Mucosa of rectum (tissue), 2 donors: ENCODE measurements around the gene ZNF320.
"Not testable (repeated sequence)": the region's sequence is repeated elsewhere in the genome, so short reads cannot be mapped to it uniquely, and the experiment has no call there.

Experiments
- H3K27ac ChIP-seq, 2 donors: one replicate each; pipeline ENCODE4 v1.7.0; 2013; ENCODE audit warnings: inconsistent platforms in 2 of 2, low read depth in 2 of 2, low read length in 2 of 2
- H3K27me3 ChIP-seq, 2 donors: one replicate each; pipeline ENCODE4 v1.7.0; 2013; ENCODE audit warnings: low read length in 2 of 2; ENCODE audit not compliant: control insufficient read depth in 2 of 2, insufficient read depth in 2 of 2
- H3K36me3 ChIP-seq, 2 donors: one replicate each; pipeline ENCODE4 v1.7.0; 2013; ENCODE audit warnings: low read length in 2 of 2; ENCODE audit not compliant: control insufficient read depth in 2 of 2, insufficient read depth in 2 of 2
- H3K4me1 ChIP-seq, 2 donors: one replicate each; pipeline ENCODE4 v1.7.0; 2013; ENCODE audit warnings: low read length in 2 of 2, mild to moderate bottlenecking in 1 of 2; ENCODE audit not compliant: control insufficient read depth in 2 of 2, insufficient read depth in 2 of 2
- H3K4me3 ChIP-seq, 2 donors: one replicate each; pipeline ENCODE4 v1.7.0; 2013; ENCODE audit warnings: low read length in 2 of 2
- H3K9ac ChIP-seq, 2 donors: one replicate each; pipeline ENCODE4 v1.7.0; 2013; ENCODE audit warnings: low read length in 2 of 2, low read depth in 1 of 2, mild to moderate bottlenecking in 1 of 2
- H3K9me3 ChIP-seq, 2 donors: one replicate each; pipeline ENCODE4 v1.7.0; 2013; ENCODE audit warnings: low read length in 2 of 2; ENCODE audit not compliant: control insufficient read depth in 2 of 2
- donor health status: healthy.
- donor health status: Normal muscosa, but diverticular disease.

The ZNF320 gene

DNA sequence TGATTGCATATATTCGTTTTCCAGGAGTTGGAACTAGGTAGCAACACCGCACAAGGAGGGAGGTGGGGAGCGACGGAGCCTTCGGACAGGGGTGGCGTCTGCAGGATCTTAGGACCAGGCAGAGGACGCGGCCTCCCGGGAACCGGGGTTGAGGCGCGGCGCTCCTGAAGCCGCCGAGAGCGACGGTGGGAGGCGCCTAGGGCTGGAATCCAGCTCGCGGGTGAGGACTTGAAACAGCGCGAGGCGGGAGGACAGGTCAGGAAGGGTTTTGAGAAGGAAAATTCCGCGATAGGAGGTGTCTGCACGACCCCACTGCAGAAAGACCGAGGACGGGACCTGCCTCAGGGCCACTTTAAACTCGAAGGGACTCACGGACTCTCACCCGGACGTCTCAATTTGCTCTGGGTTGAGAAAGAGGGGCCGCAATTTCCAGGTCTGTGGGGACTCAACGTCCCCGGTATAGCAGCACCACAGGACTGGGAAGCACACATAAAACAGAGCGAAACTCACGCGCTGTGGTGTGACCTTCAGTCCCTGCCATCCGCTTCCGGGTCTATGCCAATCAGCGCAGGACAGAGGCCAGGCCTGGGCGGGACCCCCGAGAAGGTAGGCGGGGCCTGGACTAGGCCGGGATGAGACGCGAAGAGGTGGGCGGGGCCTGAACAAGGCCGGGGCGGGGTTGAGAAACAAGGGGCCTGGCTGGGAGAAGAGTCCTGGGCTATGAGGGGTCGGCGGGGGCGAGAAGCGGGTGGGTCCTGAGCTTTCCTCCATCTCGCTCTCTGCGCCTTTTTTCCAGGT lies at the start of gene ZNF320:
TSS of gene ZNF320 (minus strand) at position 498 of the 798 bp plus-strand sequence. CDS start 7,380 bp downstream, outside the sequence.
- Histone ChIP-seq H3K27ac (peak within 1 kb of the TSS; percentile 87 to 96), H3K36me3 (no peaks in the 10 kb centered on the region), H3K4me3 (peak within 1 kb of the TSS; percentile 76 to 98), H3K27me3 (no peaks in the 10 kb centered on the region), H3K9me3 (no peaks in the 10 kb centered on the region), H3K9ac (peak within 1 kb of the TSS; percentile 78 to 97), H3K4me1 (peaks cover 8 to 9% of the 10 kb centered on the region in 2 donors)

DNA sequence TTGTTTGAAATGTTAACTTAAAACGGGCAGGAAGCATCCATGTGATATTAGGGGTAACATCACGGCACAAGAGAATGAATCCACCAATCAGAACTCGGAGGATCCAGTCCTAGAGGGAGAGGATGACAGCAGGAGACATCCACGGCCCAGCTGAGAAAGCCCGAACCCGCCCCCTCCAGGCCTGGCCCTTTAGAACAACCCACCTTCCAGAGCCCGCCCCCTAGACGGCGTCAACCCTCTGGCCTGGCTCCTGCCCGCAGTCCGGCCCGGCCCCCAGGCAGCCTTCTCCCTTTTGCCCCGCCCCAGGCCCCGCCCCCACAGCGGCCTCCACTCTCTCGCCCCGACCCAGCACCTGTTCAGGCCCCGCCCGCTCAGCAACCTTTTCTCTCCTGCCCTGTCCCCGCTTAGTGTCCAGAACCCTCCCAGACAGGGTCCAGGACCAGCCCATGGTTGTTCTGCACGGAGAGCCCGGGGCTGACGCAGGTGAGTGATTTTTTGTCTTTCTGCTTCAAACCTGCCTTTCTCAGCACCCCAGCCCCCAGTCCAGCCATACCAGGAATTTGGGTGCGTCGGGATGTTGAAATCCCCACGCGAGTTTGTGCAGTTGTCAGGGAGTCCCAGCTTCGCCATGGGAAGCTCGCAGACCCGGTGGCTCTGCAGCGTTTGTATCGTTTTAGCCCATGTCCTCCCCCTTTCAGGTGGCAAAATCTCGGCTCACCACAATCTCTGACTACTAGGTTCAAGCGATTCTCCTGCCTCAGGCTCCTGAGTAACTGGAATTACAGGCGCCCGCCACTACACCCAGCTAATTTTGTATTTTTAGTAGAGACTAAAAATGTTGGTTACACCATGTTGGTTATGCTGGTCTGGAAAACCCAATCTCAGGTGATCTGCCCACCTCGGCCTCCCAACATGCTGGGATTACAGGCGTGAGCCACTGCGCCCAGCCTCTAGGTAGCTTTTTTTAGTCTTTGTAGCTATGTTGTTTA lies 49.2 kb upstream of the ZNF320 start:
- Histone ChIP-seq H3K9me3 (peaks cover 33 to 36% of the 10 kb centered on the region in 2 donors), H3K4me1 (peaks cover 9% of the 10 kb centered on the region in 2 donors), H3K9ac (no peak overlapping the region), H3K27me3 (no peaks in the 10 kb centered on the region), H3K27ac (peak overlapping the region in 1 of 2 donors; percentile 82), H3K4me3 (peak overlapping the region in 1 of 2 donors; percentile 50), H3K36me3 (peaks cover 20 to 21% of the 10 kb centered on the region in 2 donors)

DNA sequence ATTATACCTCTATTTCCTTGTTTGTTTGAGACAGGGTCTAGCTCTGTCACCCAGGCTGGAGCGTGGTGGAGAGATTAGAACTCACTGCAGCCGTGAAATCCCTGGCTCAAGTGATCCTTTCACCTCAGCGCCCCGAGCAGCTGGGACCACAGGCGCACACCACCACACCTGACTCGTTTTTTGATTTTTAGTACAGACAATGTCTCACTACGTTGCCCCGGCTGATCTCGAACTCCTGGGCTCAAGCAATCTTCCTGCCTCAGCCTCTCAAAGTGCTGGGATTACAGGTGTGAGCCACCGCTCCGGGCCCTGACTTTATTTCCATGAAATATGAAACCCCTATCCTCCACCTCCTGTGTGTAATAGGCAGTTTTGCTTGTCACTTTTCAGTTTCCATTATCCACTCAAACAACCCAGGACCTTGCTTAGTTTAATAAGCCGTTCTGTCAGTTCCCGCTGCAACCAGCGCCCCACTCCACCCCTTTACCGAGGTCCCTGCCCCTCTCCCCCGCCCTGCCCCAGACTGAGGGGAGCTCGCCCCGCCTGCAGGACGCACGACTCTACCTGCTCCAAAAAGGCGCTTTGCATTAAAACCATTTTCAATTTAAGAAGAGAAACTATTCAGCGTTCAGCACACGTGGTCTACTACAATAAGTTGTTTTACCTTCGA lies 48.4 kb upstream of the ZNF320 start:
- Histone ChIP-seq H3K9me3 (peaks cover 26 to 27% of the 10 kb centered on the region in 2 donors), H3K9ac (peak overlapping the region; percentile 30 to 32), H3K36me3 (peaks cover 12 to 13% of the 10 kb centered on the region in 2 donors), H3K27me3 (no peaks in the 10 kb centered on the region), H3K4me3 (peak overlapping the region in 1 of 2 donors; percentile 50), H3K27ac (peak overlapping the region; percentile 82 to 90), H3K4me1 (peaks cover 9% of the 10 kb centered on the region in 2 donors)

DNA sequence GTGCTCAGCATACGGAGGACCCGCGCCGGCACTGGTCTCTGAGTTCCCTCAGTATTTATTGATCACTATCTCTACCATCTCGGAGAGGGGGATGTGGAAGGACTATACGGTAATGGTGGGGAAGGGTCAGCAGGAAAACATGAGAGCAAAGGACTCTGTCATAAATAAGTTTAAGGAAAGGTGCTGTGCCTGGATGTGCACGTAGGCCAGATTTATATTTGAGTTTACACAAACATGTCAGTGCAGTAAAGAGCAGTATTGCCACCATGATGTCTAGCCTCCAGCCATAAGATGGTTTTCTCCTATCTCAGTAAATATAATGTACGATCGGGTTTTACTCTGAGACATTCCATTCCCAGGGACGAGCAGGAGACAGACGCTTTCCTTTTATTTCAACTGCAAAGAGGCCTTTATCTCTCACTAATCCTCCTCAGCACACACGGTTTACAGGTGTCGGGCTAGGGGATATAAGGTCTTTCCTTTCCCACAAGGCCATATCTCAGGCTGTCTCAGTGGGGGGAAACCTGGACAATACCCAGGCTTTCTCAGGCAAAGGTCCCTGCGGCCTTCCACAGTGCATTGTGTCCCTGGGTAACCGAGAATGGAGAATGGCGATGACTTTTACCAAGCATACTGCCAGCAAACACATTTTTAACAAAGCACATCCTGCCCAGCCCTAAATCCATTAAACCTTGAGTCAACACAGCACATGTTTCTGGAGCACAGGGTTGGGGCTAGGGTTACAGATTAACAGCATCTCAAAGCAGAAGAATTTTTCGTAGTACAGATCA lies 47.5 kb upstream of the ZNF320 start:
- H3K9ac ChIP-seq, result peak overlapping the region in 1 of 2 donors; percentile 32
- peak overlapping the region; percentile 82 to 90 for H3K27ac ChIP-seq
- peaks cover 12 to 13% of the 10 kb centered on the region in 2 donors for H3K4me1 ChIP-seq
- not testable (repeated sequence) for H3K36me3 ChIP-seq, H3K27me3 ChIP-seq
- H3K4me3 ChIP-seq, result peak overlapping the region in 1 of 2 donors; percentile 31
- H3K9me3 ChIP-seq, result peaks cover 17 to 19% of the 10 kb centered on the region in 2 donors

DNA sequence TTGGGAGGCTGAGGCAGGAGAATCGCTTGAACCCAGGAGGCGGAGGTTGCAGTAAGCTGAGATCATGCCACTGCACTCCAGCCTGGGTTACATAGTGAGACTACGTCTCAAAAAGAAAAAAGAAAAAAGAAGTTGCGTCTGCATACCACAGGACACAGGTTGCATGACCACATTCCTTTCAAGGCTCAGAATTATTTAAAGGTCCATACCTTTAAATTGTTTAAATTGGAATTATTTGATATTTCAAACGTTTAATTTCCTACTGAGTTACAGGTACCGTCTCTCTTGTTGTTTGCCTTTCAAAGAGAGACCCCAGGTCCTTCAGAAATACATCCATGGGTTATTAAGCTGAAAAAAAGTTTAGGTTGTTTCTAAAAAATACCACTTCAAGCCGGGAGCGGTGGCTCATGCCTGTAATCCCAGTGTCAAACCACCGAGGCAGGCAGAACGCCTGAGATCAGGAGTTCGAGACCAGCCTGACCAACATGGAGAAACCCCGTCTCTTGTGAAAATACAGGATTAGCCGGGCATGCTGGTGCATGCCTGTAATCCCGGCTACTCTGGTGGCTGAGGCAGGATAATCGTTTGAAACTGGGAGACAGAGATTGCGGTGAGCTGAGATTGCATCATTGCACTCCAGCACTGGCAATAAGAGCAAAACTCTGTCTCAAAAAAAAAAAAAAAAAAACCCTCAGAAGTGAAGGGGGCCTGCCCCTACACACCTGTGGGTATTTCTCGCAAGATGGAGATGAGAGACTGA lies 46.6 kb upstream of the ZNF320 start:
- no peak overlapping the region for H3K9ac ChIP-seq
- peaks cover 12 to 22% of the 10 kb centered on the region in 2 donors for H3K4me1 ChIP-seq
- no peak overlapping the region for H3K4me3 ChIP-seq
- peak overlapping the region; percentile 82 to 90 for H3K27ac ChIP-seq
- H3K27me3 ChIP-seq, result no peaks in the 10 kb centered on the region
- peaks cover 10% of the 10 kb centered on the region in 2 donors for H3K9me3 ChIP-seq
- H3K36me3 ChIP-seq, result no peaks in the 10 kb centered on the region

DNA sequence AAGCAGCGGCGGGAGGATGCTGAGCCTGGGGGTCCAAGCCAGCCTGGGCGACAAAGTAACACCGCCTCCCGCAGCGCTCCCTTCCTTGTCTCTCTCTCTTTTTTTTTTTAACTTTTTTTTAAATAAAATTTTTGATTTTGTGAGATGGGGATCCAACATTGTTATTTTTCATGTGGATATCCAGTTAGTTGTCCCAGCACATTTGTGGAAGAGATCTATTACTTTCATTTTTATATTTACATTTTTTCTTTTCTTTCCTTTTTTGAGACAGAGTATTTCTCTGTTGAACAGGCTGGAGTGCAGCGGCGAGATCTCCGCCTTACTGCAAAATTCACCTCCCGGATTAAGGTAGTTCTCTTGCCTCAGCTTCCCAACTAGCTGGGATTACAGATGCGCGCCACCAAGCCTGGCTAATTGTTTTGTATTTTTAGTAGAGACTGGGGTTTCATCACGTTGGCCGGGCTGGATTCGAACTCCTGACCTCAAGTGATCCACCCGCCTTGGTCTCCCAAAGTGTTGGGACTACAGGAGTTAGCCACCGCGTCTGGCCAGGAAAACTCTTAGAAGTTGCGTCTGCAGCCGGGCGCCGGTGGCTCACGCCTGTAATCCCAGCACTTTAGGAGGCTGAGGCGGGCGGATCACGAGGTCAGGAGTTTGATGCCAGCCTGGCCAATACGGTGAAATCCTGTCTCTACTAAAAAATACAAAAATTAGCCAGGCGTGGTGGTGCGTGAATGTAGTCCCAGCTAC lies 45.9 kb upstream of the ZNF320 start:
- H3K4me1 ChIP-seq, result peaks cover 15 to 28% of the 10 kb centered on the region in 2 donors
- peak overlapping the region; percentile 82 to 93 for H3K27ac ChIP-seq
- peak overlapping the region; percentile 63 to 76 for H3K4me3 ChIP-seq
- H3K36me3 ChIP-seq, result no peaks in the 10 kb centered on the region
- H3K27me3 ChIP-seq, result no peaks in the 10 kb centered on the region
- H3K9me3 ChIP-seq, result peaks cover 3 to 7% of the 10 kb centered on the region in 2 donors
- H3K9ac ChIP-seq, result peak overlapping the region; percentile 61 to 63

DNA sequence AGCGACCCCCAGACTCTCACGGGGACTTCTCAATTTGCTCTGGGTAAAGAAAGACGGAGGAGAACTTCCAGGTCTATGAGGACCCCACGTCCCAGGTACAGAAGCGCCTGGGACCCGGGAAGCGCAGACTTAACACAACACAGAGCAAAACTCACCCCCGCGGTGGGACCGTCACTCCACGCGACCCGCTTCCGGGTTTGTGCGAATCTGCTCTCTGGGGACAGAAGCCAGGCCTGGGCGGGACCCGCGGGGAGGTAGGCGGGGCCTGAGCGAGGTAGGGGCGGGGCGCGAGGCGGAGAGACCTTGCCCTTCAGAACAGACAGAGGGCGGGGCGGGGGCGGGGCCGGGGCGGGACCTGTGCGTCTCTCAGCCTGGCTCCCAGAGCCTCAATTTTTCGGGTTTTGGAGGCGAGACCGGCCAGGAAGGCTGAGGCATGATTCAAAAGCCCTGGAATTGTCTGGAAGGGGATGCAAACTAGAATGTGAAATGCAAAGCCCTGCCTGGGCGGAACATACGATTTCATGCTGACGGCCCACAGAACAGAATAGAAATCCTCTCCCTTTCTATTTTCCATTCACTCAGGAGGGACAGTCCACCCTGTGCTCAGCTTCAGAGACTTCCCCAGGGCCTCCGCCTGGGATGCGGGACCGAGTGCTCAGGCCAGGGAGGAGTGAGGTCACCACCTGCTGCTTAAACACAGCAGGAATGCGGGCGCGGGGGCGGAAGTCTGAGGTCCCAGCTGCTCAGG lies 45.1 kb upstream of the ZNF320 start:
- Histone ChIP-seq H3K27me3 (no peaks in the 10 kb centered on the region), H3K27ac (peak overlapping the region; percentile 92 to 93), H3K36me3 (no peaks in the 10 kb centered on the region), H3K9ac (peak overlapping the region; percentile 97 to 99), H3K9me3 (peaks cover 0 to 2% of the 10 kb centered on the region in 2 donors), H3K4me1 (peaks cover 19 to 34% of the 10 kb centered on the region in 2 donors), H3K4me3 (peak overlapping the region; percentile 85 to 96)

DNA sequence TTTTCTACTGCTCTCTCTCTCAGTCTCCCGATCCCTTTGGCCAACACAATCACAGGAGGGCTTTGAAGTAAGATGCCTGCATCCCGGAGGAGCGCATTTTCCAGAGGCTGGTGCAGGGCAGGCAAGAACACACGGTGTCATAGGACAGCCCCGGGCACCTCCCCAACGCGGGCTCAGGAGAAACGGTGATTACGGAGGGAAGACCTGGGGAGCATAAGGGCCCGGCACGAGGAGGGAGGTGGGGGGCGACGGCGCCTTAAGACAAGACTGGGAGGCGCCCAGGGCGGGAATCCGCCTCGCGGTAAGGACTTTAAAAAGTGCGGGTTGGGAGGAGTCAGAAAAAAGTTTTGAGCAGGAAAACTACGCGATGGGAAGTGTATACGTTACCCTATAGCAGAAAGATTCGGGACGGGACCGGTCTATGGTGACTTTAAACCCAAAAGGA lies 44.5 kb upstream of the ZNF320 start:
- Histone ChIP-seq H3K4me3 (peak overlapping the region; percentile 85 to 96), H3K36me3 (peaks cover 0 to under 1% of the 10 kb centered on the region in 2 donors), H3K27me3 (no peaks in the 10 kb centered on the region), H3K4me1 (peaks cover 25 to 40% of the 10 kb centered on the region in 2 donors), H3K9me3 (no peaks in the 10 kb centered on the region), H3K9ac (peak overlapping the region; percentile 97 to 99), H3K27ac (peak overlapping the region; percentile 92 to 93)
